Parathyroid adenoma (tissue), 2 donors: ENCODE data around the gene ITGB5.

ENCODE experiments used
- H2AFZ ChIP-seq: fragments of 300-600 bp; sonication (generic); one replicate; pipeline ENCODE4 v1.7.0; 2017; ENCODE audit warnings: antibody characterized with exemption, mild to moderate bottlenecking
- H3K27ac ChIP-seq: fragments of 300-600 bp; sonication (generic); one replicate; pipeline ENCODE4 v1.7.0; 2017
- H3K27me3 ChIP-seq: fragments of 300-600 bp; sonication (generic); one replicate; pipeline ENCODE4 v1.7.0; 2017; ENCODE audit warnings: low read length; ENCODE audit not compliant: control insufficient read depth, insufficient read depth
- H3K36me3 ChIP-seq: fragments of 300-600 bp; sonication (generic); one replicate; pipeline ENCODE4 v1.7.0; 2017; ENCODE audit warnings: low read length; ENCODE audit not compliant: control insufficient read depth, insufficient read depth
- H3K4me1 ChIP-seq: fragments of 300-600 bp; sonication (generic); one replicate; pipeline ENCODE4 v1.7.0; 2017; ENCODE audit warnings: control low read depth
- H3K4me2 ChIP-seq: fragments of 300-600 bp; sonication (generic); one replicate; pipeline ENCODE4 v1.7.0; 2017; ENCODE audit warnings: low read length
- H3K4me3 ChIP-seq: fragments of 300-600 bp; sonication (generic); one replicate; pipeline ENCODE4 v1.7.0; 2017; ENCODE audit warnings: low read depth, low read length
- H3K79me2 ChIP-seq: fragments of 300-600 bp; sonication (generic); one replicate; pipeline ENCODE4 v1.7.0; 2017; ENCODE audit warnings: control low read depth
- H3K9ac ChIP-seq: fragments of 300-600 bp; sonication (generic); one replicate; pipeline ENCODE4 v1.7.0; 2017; ENCODE audit warnings: mild to moderate bottlenecking
- H3K9me3 ChIP-seq: fragments of 300-600 bp; sonication (generic); one replicate; pipeline ENCODE4 v1.7.0; 2017; ENCODE audit warnings: low read length; ENCODE audit not compliant: control insufficient read depth
- CTCF ChIP-seq: fragments of 300-600 bp; sonication (generic); IDR thresholded peaks from one replicate; pipeline ENCODE4 v1.7.0; 2017; ENCODE audit warnings: antibody characterized with exemption, mild to moderate bottlenecking
- donor health status: primary hyperparathyroidism.

The ITGB5 gene

DNA sequence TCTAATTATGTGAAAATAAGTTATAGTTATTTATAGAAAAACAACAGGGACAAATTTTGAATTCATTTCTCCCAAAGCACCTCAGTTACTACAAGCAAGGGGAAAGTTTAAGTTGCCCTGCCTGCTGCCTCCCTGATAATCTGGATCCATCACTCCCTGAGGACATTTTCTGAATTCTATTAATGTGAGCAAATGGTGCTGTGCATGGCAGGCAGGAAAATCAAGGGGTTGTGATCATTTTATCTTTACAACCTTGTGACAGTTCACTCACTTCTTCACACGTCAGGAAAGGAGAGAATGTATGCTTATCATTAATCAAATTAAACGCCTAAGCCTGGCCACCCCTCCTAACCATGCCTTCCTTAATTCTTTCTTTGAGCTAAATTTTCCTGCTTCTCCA, 39.3 kb downstream of the ITGB5 start:
- no peaks in the 10 kb centered on the region for H3K4me1 ChIP-seq
- H3K27me3 ChIP-seq, result no peaks in the 10 kb centered on the region
- no peak overlapping the region for H3K27ac ChIP-seq
- H2AFZ ChIP-seq, result no peak overlapping the region
- no peak for TF ChIP-seq CTCF
- no peak overlapping the region for H3K4me2 ChIP-seq
- H3K9ac ChIP-seq, result no peak overlapping the region
- H3K36me3 ChIP-seq, result no peaks in the 10 kb centered on the region
- no peak overlapping the region for H3K4me3 ChIP-seq
- no peaks in the 10 kb centered on the region for H3K9me3 ChIP-seq
- no peaks in the 10 kb centered on the region for H3K79me2 ChIP-seq

GRCh38 chr3:124847051-124847450, 40.1 kb downstream of the ITGB5 start:
- Histone ChIP-seq H3K4me1 (no peaks in the 10 kb centered on the region), H3K79me2 (no peaks in the 10 kb centered on the region), H3K27ac (no peak overlapping the region)

DNA sequence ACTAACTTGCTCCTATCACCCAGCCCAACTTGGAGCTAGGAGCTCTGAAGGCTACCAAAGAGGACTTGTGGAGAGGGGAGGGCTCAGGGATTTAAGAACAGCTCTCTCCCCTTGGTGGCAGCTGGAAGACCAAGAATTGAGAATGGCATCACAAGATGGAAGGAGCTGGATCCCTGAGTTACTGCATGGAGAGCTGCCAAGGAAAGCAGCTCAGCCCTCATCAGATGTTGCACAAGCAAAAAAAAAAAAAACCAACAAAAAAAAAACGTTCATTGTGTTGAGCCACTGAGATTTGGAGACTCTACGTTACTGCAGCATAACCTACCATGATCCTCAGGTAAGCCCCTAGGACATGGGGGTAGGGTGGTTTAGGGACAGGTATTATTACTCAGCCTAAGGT, 41.0 kb downstream of the ITGB5 start:
- Histone ChIP-seq H3K36me3 (no peaks in the 10 kb centered on the region), H3K27ac (no peak overlapping the region), H2AFZ (no peak overlapping the region), H3K4me2 (no peak overlapping the region), H3K9me3 (no peaks in the 10 kb centered on the region), H3K9ac (no peak overlapping the region), H3K79me2 (no peaks in the 10 kb centered on the region), H3K4me1 (no peaks in the 10 kb centered on the region), H3K27me3 (no peaks in the 10 kb centered on the region), H3K4me3 (no peak overlapping the region)
- no peak for TF ChIP-seq CTCF

More at GRCh38 chr3:124847051-124847450, 40.1 kb downstream of the ITGB5 start:
- Histone ChIP-seq H3K9me3 (no peaks in the 10 kb centered on the region), H3K4me2 (no peak overlapping the region), H3K36me3 (no peaks in the 10 kb centered on the region), H2AFZ (no peak overlapping the region), H3K27me3 (no peaks in the 10 kb centered on the region), H3K4me3 (no peak overlapping the region), H3K9ac (no peak overlapping the region)
- TF ChIP-seq CTCF, result no peak

GRCh38 chr3:124845406-124845805, 41.8 kb downstream of the ITGB5 start:
- no peak for TF ChIP-seq CTCF
- Histone ChIP-seq H3K9me3 (no peaks in the 10 kb centered on the region), H3K27ac (no peak overlapping the region), H3K36me3 (no peaks in the 10 kb centered on the region), H2AFZ (no peak overlapping the region), H3K79me2 (no peaks in the 10 kb centered on the region), H3K4me1 (no peaks in the 10 kb centered on the region), H3K4me2 (no peak overlapping the region), H3K4me3 (no peak overlapping the region), H3K27me3 (no peaks in the 10 kb centered on the region), H3K9ac (no peak overlapping the region)

GRCh38 chr3:124843506-124844177, 43.5 kb downstream of the ITGB5 start:
- Histone ChIP-seq H3K27me3 (no peaks in the 10 kb centered on the region), H3K27ac (no peak overlapping the region), H2AFZ (no peak overlapping the region), H3K79me2 (no peaks in the 10 kb centered on the region), H3K9me3 (no peaks in the 10 kb centered on the region), H3K4me3 (no peak overlapping the region), H3K36me3 (no peaks in the 10 kb centered on the region), H3K4me2 (no peak overlapping the region), H3K4me1 (no peaks in the 10 kb centered on the region), H3K9ac (no peak overlapping the region)
- TF ChIP-seq CTCF, result no peak
